Ishikawa (cell line): ENCODE data around the gene RAD50.

Experiments
- CEBPB ChIP-seq: IDR thresholded peaks from 2 replicates; pipeline ENCODE4 v1.6.1; 2012
- EP300 ChIP-seq: IDR thresholded peaks from 2 replicates; pipeline ENCODE4 v1.6.1; 2012; ENCODE audit warnings: borderline replicate concordance

GRCh38 chr5:132692632-132692967, 135.8 kb downstream of the RAD50 start:
- TF ChIP-seq EP300 (no peak), CEBPB (no peak)
